ENCODE results near the gene RPL6. TPM values are rescaled to one million over a fixed set of nuclear protein-coding genes. Genes with fewer than 3 reads are reported as not detected.
A peak's percentile ranks its signal among the peaks of the same experiment; 100 is the strongest.
"Not testable (repeated sequence)": the region's sequence is repeated elsewhere in the genome, so short reads cannot be mapped to it uniquely, and the experiment has no call there.

RPL6 gene
- total RNA-seq, 2 donors from 2014 or later: 544 to 908 TPM

GRCh38 chr12:112420740-112421139 is 11.3 kb upstream of the RPL6 start:
- H3K9me3 ChIP-seq: no peaks in the 10 kb centered on the region
- H3K4me1 ChIP-seq (ENCODE audit: control insufficient read depth in 1 of 2, low read depth in 2 of 2): peaks cover 27 to 59% of the 10 kb centered on the region in 2 donors
- H3K27me3 ChIP-seq (replicated peaks; ENCODE audit: insufficient read depth): no peaks in the 10 kb centered on the region
- no peak overlapping the region for H3K27ac ChIP-seq
- TF ChIP-seq CTCF (IDR thresholded peaks at IDR 0.05): no peak
- ATAC-seq (ENCODE audit: insufficient number of reproducible peaks, low FRiP score, low read depth) (no peak), DNase-seq (ENCODE audit: low spot score) (no peak)
- H3K36me3 ChIP-seq: no peaks in the 10 kb centered on the region
- no peak overlapping the region for H3K4me3 ChIP-seq

- no peaks in the 10 kb centered on the region for H3K36me3 ChIP-seq
- peak overlapping the region; percentile 100 for H3K27ac ChIP-seq
- no peaks in the 10 kb centered on the region for H3K9me3 ChIP-seq
- ATAC-seq (ENCODE audit: insufficient number of reproducible peaks, low FRiP score, low read depth) (peak; percentile 97), DNase-seq (ENCODE audit: low spot score) (peak; percentile 43)
- H3K27me3 ChIP-seq (replicated peaks; ENCODE audit: insufficient read depth): no peaks in the 10 kb centered on the region
- peak; percentile 16 for TF ChIP-seq CTCF (IDR thresholded peaks at IDR 0.05)
- peak overlapping the region; percentile 90 for H3K4me3 ChIP-seq
- peaks cover 27 to 58% of the 10 kb centered on the region in 2 donors for H3K4me1 ChIP-seq (ENCODE audit: control insufficient read depth in 1 of 2, low read depth in 2 of 2)
Observed at GRCh38 chr12:112419297-112420133, 10.1 kb upstream of the RPL6 start.

GRCh38 chr12:112418608-112419296 is 9.3 kb upstream of the RPL6 start, which contains the start of gene PTPN11:
Gene PTPN11 (plus strand): TSS chr12:112418947. CDS start chr12:112419112, 165 bp downstream.
- no peak for TF ChIP-seq CTCF (IDR thresholded peaks at IDR 0.05)
- DNase-seq (ENCODE audit: low spot score): peak; percentile 47
- peak; percentile 79 for ATAC-seq (ENCODE audit: insufficient number of reproducible peaks, low FRiP score, low read depth)
- H3K4me1 ChIP-seq (ENCODE audit: control insufficient read depth in 1 of 2, low read depth in 2 of 2): peaks cover 27 to 51% of the 10 kb centered on the region in 2 donors
- peak within 1 kb of the TSS; percentile 90 for H3K4me3 ChIP-seq
- H3K9me3 ChIP-seq: no peaks in the 10 kb centered on the region
- no peaks in the 10 kb centered on the region for H3K27me3 ChIP-seq (replicated peaks; ENCODE audit: insufficient read depth)
- H3K36me3 ChIP-seq: no peaks in the 10 kb centered on the region
- peak within 1 kb of the TSS; percentile 100 for H3K27ac ChIP-seq

GRCh38 chr12:112418273-112418607 is 8.8 kb upstream of the RPL6 start:
- Histone ChIP-seq H3K27me3 (replicated peaks; ENCODE audit: insufficient read depth) (no peaks in the 10 kb centered on the region), H3K9me3 (no peaks in the 10 kb centered on the region), H3K4me3 (peak overlapping the region; percentile 90), H3K4me1 (ENCODE audit: control insufficient read depth in 1 of 2, low read depth in 2 of 2) (peaks cover 27 to 47% of the 10 kb centered on the region in 2 donors), H3K27ac (peak overlapping the region; percentile 100), H3K36me3 (no peaks in the 10 kb centered on the region)
- no peak for DNase-seq (ENCODE audit: low spot score)
- TF ChIP-seq CTCF (IDR thresholded peaks at IDR 0.05): no peak
- no peak for ATAC-seq (ENCODE audit: insufficient number of reproducible peaks, low FRiP score, low read depth)

GRCh38 chr12:112415457-112415856 is 6.1 kb upstream of the RPL6 start:
- H3K27me3 ChIP-seq (replicated peaks; ENCODE audit: insufficient read depth); ATAC-seq (ENCODE audit: insufficient number of reproducible peaks, low FRiP score, low read depth); DNase-seq (ENCODE audit: low spot score); H3K27ac ChIP-seq; H3K36me3 ChIP-seq; H3K9me3 ChIP-seq; H3K4me3 ChIP-seq: not testable (repeated sequence)
- peaks cover 8 to 19% of the 10 kb centered on the region in 2 donors for H3K4me1 ChIP-seq (ENCODE audit: control insufficient read depth in 1 of 2, low read depth in 2 of 2)
